Measurements from ENCODE around the gene SZT2. TPM values are rescaled to one million over a fixed set of nuclear protein-coding genes. Genes with fewer than 3 reads are reported as not detected.

SZT2 gene
- total and polyA plus RNA-seq, 12 donors = 8.6 to 44.0 (median 26.0) TPM

- ATAC-seq (peak in 4 of 8 donors; percentile 26 to 49 (median 35)), DNase-seq (no peak)
- H3K27me3 ChIP-seq = no peaks in the 10 kb centered on the region
- WGBS, 2 donors = 48 to 59% methylated on average over 4 of the region's 4 CpGs
- peaks cover 13 to 44% (median 21%) of the 10 kb centered on the region in 9 donors for H3K4me1 ChIP-seq
- intact Hi-C loops (cut with DNase I) = loop anchor here in 2 of 10 donors (5.0 to 10.0 kb wide), 2 partner anchors 136 to 139 kb away; no protein-coding TSS in a partner anchor
- H3K27ac ChIP-seq = peak overlapping the region in 9 of 10 donors; percentile 4 to 84 (median 34)
- no peaks in the 10 kb centered on the region for H3K9me3 ChIP-seq
- TF ChIP-seq CTCF (IDR thresholded peaks at IDR 0.05) = no peak
- H3K4me3 ChIP-seq = no peak overlapping the region
- peaks cover 0 to 42% (median 0%) of the 10 kb centered on the region in 9 donors for H3K36me3 ChIP-seq
These were observed 16.4 kb upstream of the SZT2 start for GRCh38 chr1:43373066-43373940.

- Histone ChIP-seq H3K4me1 (peaks cover 7 to 33% (median 15%) of the 10 kb centered on the region in 9 donors), H3K27ac (no peak overlapping the region), H3K36me3 (peaks cover 0 to 58% (median 0%) of the 10 kb centered on the region in 9 donors), H3K27me3 (no peaks in the 10 kb centered on the region), H3K4me3 (no peak overlapping the region), H3K9me3 (no peaks in the 10 kb centered on the region)
- DNase-seq = no peak
- TF ChIP-seq CTCF (IDR thresholded peaks at IDR 0.05) = no peak
- intact Hi-C loops (cut with DNase I) = loop anchor here in 1 of 10 donors (10.0 kb wide), 1 partner anchor 142 kb away; no protein-coding TSS in a partner anchor
- 90 to 91% methylated on average over 7 of the region's 7 CpGs for WGBS, 2 donors
- no peak for ATAC-seq
These were observed 12.9 kb upstream of the SZT2 start for GRCh38 chr1:43376723-43377235.

- Histone ChIP-seq H3K27me3 (no peaks in the 10 kb centered on the region), H3K9me3 (no peaks in the 10 kb centered on the region), H3K4me3 (no peak overlapping the region), H3K36me3 (peaks cover 0 to 69% (median under 1%) of the 10 kb centered on the region in 9 donors), H3K27ac (no peak overlapping the region), H3K4me1 (peaks cover 6 to 35% (median 25%) of the 10 kb centered on the region in 9 donors)
- intact Hi-C loops (cut with DNase I) = loop anchor here in 1 of 10 donors (10.0 kb wide), 1 partner anchor 143 kb away; no protein-coding TSS in a partner anchor
- TF ChIP-seq CTCF (IDR thresholded peaks at IDR 0.05) = no peak
- DNase-seq = no peak
- no peak for ATAC-seq
- WGBS, 2 donors = 94 to 98% methylated on average over 1 of the region's 1 CpG
These were observed 11.9 kb upstream of the SZT2 start for GRCh38 chr1:43377831-43378230.

- peaks cover 0 to 82% (median 16%) of the 10 kb centered on the region in 9 donors for H3K36me3 ChIP-seq
- no peaks in the 10 kb centered on the region for H3K27me3 ChIP-seq
- H3K4me1 ChIP-seq = peaks cover 0 to 24% (median 20%) of the 10 kb centered on the region in 9 donors
- intact Hi-C loops (cut with DNase I) = loop anchor here in 1 of 10 donors (10.0 kb wide), 1 partner anchor 145 kb away; no protein-coding TSS in a partner anchor
- no peaks in the 10 kb centered on the region for H3K9me3 ChIP-seq
- H3K27ac ChIP-seq = no peak overlapping the region
- TF ChIP-seq CTCF (IDR thresholded peaks at IDR 0.05) = no peak
- ATAC-seq = no peak
- WGBS, 2 donors = 96% methylated on average over 1 of the region's 1 CpG
- DNase-seq = no peak
- H3K4me3 ChIP-seq = no peak overlapping the region
These were observed 10.2 kb upstream of the SZT2 start for GRCh38 chr1:43379476-43379875.

Measured in heart right ventricle (tissue), 16 donors.